H1 (cell line): Measurements from ENCODE around the gene IL7R. TPM values are rescaled to one million over a fixed set of nuclear protein-coding genes. Genes with fewer than 3 reads are reported as not detected.

Experiments used
- TEAD4 ChIP-seq: IDR thresholded peaks from 2 replicates; pipeline ENCODE4 v1.6.1; 2012; ENCODE audit warnings: low read depth, low read length, inconsistent platforms, mixed read lengths
- polyA plus RNA-seq, 7 experiments: library from polyadenylated mRNA; depleted of rRNA in 3 of 7; stranded (reverse) in 5 of 7; unstranded in 2 of 7; fragments of >200 nt in 5 of 7; fragments of 200-250 nt in 2 of 7; gene quantifications; 1 replicate in 5 of 7; 2 replicates in 1 of 7; 4 replicates in 1 of 7; pipeline versions ENCODE4 v1.2.1 to v1.2.3, GENCODE V29; 2011 to 2013; ENCODE audit warnings: missing spikeins in 2 of 7, mixed read lengths in 2 of 7
- total RNA-seq: library from RNA; stranded (reverse); fragmentation: NEBNext Ultra II Directional; extraction: Animal tissue kit (Norgen Biotek cat#: 25700); gene quantifications from 2 replicates; pipeline ENCODE4 v1.2.1, GENCODE V29; 2021

Gene IL7R
- total and polyA plus RNA-seq, 2 of the 8 experiments (the other 6 are each of a cell fraction or from before 2014, with no cell fraction given), result not detected

DNA sequence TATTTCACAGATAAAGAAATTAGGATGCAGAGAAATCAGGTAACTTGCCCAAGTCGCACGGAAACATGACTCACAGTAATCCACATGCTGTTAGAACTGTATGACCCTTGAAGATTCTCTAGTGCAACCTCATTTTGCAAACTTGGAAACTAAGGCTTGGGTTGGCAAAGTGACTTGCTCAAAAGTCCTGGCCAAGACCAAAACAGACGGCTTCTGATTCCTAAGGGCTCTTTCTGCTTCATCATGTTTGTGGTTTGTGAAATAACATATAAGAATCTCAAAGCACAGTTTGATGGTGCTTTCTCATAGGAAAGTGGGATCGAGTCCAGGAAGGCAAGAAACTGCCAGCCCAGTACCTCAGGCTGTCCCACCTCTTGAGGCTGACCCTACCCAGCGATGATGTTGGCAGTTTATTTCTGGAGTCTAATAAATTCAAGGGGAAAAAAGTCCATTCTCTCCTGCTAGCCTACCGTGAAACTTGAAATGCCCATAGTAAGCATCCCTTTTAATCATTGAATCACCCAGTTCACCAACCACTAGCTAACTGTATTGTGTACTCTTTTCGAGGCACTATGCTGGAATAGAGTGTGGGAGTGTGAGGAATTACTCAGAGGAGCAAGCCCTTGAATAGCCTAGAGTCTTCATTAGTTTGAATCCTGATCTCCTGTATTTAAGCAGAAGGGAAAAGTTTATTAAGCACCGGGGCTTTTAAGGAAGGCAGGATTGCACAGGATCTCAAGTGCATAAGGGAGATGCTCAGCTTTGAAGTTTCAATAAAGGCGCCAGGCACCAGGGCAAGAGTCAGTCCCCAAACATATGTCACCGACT is 67.6 kb downstream of the IL7R start (continued):
- no peak for TF ChIP-seq TEAD4
- TF ChIP-seq, all 59 proteins: peak for 0
